Omental fat pad (tissue), 4 donors: ENCODE results near the gene PHF13. TPM values are rescaled to one million over a fixed set of nuclear protein-coding genes. Genes with fewer than 3 reads are reported as not detected.
A peak's percentile ranks its signal among the peaks of the same experiment; 100 is the strongest.
"Not testable (repeated sequence)": the region's sequence is repeated elsewhere in the genome, so short reads cannot be mapped to it uniquely, and the experiment has no call there.

Experiments used
- ATAC-seq: fragments of 150-250 bp; one replicate; pipeline ENCODE4 v1.9.1; 2016; ENCODE audit warnings: mild to moderate bottlenecking, moderate library complexity; ENCODE audit not compliant: low FRiP score
- DNase-seq: peaks from one replicate; pipeline ENCODE4 v3.0.0-alpha.2; 2019; ENCODE audit warnings: low spot score
- total RNA-seq, 4 donors: library from RNA; depleted of rRNA; stranded (reverse); fragments of >200 nt; gene quantifications; one replicate each; pipeline ENCODE4 v1.1.0, GENCODE V29; 2016
- TF ChIP-seq, protein P1 (sequence below), 3 donors: fragments of 450-650 bp; IDR thresholded peaks; one replicate each; pipeline ENCODE4 v1.5.1; 2016 to 2017; ENCODE audit warnings: antibody characterized with exemption in 3 of 3, mild to moderate bottlenecking in 3 of 3, moderate library complexity in 2 of 3

Gene PHF13
- total RNA-seq, 4 donors from 2014 or later, result 8.6 to 15.1 (median 14.7) TPM

DNA sequence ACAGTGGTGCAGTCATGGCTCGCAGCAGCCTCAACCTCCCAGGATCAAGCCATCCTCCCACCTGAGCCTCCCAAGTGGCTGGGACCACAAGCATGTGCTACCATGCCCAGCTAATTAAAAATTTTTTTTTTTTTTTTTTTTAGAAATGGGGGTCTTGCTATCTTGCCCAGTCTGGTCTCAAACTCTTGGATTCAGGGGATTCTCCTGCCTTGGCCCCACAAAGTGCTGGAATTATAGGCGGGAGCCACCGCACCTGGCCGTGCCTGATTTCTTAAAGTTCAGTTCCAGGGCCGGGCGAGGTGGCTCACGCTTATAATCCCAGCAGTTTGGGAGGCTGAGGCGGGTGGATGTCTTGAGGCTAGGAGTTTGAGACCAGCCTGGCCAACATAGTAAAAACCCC lies 17.5 kb downstream of the PHF13 start:
- DNase-seq, result no peak
- TF ChIP-seq, protein P1, sequence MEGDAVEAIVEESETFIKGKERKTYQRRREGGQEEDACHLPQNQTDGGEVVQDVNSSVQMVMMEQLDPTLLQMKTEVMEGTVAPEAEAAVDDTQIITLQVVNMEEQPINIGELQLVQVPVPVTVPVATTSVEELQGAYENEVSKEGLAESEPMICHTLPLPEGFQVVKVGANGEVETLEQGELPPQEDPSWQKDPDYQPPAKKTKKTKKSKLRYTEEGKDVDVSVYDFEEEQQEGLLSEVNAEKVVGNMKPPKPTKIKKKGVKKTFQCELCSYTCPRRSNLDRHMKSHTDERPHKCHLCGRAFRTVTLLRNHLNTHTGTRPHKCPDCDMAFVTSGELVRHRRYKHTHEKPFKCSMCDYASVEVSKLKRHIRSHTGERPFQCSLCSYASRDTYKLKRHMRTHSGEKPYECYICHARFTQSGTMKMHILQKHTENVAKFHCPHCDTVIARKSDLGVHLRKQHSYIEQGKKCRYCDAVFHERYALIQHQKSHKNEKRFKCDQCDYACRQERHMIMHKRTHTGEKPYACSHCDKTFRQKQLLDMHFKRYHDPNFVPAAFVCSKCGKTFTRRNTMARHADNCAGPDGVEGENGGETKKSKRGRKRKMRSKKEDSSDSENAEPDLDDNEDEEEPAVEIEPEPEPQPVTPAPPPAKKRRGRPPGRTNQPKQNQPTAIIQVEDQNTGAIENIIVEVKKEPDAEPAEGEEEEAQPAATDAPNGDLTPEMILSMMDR (IDR thresholded peaks at IDR 0.05), result no peak
- ATAC-seq, result no peak

DNA sequence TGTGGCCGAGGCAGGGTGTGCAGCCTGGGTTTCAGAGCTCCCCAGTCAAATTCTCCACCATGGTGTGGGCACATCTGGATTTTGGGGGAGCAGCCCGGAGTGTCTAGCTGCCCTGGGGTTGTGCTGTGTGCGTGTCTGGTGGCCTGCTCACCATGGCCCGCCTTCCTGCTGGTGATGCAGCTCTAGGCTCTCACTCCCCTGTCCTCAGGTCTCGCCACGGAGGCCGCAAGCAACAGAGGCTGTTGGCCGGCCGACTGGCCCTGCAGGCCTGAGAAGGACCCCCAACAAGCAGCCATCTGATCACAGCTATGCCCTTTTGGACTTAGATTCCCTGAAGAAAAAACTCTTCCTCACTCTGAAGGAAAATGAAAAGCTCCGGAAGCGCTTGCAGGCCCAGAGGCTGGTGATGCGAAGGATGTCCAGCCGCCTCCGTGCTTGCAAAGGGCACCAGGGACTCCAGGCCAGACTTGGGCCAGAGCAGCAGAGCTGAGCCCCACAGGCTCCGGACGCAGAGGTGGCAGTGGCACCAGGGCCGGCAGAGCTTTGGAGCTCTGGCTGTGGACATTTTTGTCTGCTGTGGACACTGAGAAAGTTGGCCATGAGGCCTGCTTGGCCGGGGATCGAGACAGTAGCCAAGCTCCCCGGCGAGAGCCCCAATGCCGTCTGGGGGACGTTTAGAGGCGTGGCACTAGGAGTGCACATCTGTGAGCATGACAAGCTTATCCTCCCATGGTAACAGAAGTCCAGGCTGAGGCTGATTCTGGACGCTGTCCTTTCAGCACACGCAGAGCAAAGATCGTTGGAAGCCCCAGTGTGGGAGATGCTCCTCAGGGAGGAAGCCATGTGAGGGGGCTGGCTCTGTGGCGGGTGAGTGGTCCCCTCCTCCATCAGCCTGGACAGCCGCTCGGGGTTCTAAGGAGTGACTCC lies 19.3 kb downstream of the PHF13 start:
- no peak for DNase-seq
- TF ChIP-seq, protein P1 (IDR thresholded peaks at IDR 0.05), result no peak
- no peak for ATAC-seq

DNA sequence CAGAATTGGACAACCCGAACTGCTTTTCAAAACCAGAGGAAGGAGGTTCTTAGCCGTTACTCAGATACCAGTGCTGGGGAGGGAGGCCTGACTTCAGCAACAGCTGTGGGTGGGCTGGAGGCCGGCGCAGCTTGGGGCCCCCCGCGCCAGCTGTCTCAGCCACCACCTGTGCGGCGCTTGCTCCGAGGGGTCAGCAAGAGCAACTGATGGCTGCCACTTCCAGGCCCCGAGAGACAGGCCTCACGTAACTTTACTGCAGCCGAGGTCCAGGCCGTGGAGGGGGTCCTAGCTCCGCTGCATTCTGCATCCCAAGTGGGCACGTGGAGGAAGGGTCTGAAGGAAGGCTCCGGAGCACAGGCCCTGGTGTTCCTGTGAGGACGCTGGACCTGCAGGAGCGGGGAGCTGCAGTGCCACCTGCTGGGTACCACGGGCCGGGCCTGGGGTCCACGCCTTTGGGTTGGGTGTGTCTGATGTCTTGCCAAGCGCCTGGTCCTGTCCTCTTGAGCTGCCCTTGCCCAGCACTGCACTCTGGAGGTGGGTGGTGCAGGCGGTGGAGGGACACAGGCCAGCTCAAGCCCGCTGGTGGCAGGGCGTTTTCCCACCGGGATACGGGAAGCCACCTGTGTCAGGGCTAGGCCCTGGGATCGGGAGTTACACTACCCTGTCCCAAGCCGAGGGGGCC lies 21.0 kb downstream of the PHF13 start:
- TF ChIP-seq, protein P1 (IDR thresholded peaks at IDR 0.05), result no peak
- DNase-seq (no peak), ATAC-seq (peak; percentile 37)

- DNase-seq, result no peak
- TF ChIP-seq, protein P1 (IDR thresholded peaks at IDR 0.05), result no peak
- ATAC-seq, result no peak
Observed at GRCh38 chr1:6635161-6635909, 21.8 kb downstream of the PHF13 start.

DNA sequence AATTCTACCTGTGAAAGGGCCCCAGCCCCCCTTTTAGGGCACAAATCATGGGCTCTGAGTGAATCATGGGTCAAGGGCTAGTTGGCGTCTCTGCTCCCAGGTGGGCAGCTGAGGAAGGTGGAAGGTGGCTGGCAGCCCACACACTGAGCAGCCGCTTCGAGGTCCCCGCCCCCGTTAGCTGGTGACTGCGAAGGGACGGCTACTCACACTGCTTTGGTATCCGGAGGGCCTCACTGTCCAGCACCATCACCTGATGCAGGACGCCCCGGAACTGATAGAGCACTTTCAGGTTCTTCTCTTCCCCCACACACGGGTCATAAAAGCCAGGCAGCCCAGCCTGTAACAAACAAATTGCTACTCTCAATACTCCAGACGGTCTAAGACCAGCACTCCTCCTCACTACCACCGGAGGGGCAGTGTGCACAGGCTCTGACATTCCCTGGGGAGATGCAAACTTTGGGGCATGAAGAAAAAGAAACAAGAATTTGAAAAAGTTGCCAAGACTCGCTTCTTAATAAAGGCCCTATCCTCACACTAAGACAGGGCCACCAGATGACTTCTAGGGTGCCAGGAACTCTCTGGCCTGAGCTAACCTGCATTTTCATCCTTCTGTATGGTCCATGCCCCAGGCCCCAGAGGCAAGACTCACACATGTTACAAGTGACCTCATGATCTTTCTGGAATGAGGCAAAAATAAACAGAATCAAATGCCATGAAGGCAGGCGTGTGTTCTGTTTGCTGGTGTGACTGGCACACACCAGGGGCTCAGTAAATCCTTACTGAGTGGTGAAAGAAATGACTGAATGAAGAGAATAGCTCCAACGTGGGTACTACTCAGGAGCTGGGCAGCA lies 22.6 kb downstream of the PHF13 start:
- DNase-seq (no peak), ATAC-seq (no peak)
- TF ChIP-seq, protein P1 (IDR thresholded peaks at IDR 0.05), result no peak

- ATAC-seq, DNase-seq: not testable (repeated sequence)
Observed at GRCh38 chr1:6636778-6637177, 23.2 kb downstream of the PHF13 start.
